B cell (primary cell): Measurements from ENCODE around the gene NEMP1.
"Not testable (repeated sequence)": the region's sequence is repeated elsewhere in the genome, so short reads cannot be mapped to it uniquely, and the experiment has no call there.

Experiments
- CTCF ChIP-seq: fragments of 200-600 bp; IDR thresholded peaks from one replicate; pipeline ENCODE4 v1.8.0; 2022; ENCODE audit warnings: antibody characterized with exemption, mild to moderate bottlenecking
- EZH2 ChIP-seq: IDR thresholded peaks from 2 replicates; pipeline ENCODE4 v1.6.1; 2012; ENCODE audit warnings: borderline replicate concordance, low read depth, mild to moderate bottlenecking, moderate library complexity, low read length; ENCODE audit not compliant: insufficient read depth, poor library complexity, severe bottlenecking

GRCh38 chr12:57018353-57018752 lies 60.2 kb downstream of the NEMP1 start:
- TF ChIP-seq CTCF, EZH2: not testable (repeated sequence)
